GM12891 (cell line): ENCODE measurements around the gene PCSK5.

Experiments used
- POLR2A ChIP-seq: IDR thresholded peaks from 2 replicates; pipeline ENCODE4 v1.6.1; 2011; ENCODE audit warnings: low read depth, low read length, control low read depth
- POLR2AphosphoS5 ChIP-seq: IDR thresholded peaks from 2 replicates; pipeline ENCODE4 v1.6.1; 2011; ENCODE audit warnings: low read depth, low read length, control low read depth
- TAF1 ChIP-seq: IDR thresholded peaks from 2 replicates; pipeline ENCODE4 v1.6.1; 2011; ENCODE audit warnings: low read depth, low read length, control low read depth

GRCh38 chr9:76358628-76359280 is 468.3 kb downstream of the PCSK5 start:
- TF ChIP-seq POLR2AphosphoS5 (no peak), POLR2A (no peak), TAF1 (no peak)
